Keratinocyte (primary cell): ENCODE data around the gene EVC. TPM values are rescaled to one million over a fixed set of nuclear protein-coding genes. Genes with fewer than 3 reads are reported as not detected.

Experiments used
- DNase-seq: peaks from one replicate; pipeline ENCODE4 v3.0.0-alpha.2; 2011; ENCODE audit warnings: low read depth, missing footprints, low spot score
- FAIRE-seq: peaks from 2 replicates; lab custom pipeline; 2011; peaks lifted over from hg19 to GRCh38; lab: Jason Lieb, UNC
- H2AFZ ChIP-seq: 2 replicates; pipeline ENCODE4 v1.6.0; 2012; ENCODE audit warnings: low read length, control low read depth, inconsistent platforms; ENCODE audit not compliant: control insufficient read depth
- H3K27ac ChIP-seq: 2 replicates; pipeline ENCODE4 v1.5.1; 2011; ENCODE audit warnings: low read length; ENCODE audit not compliant: control insufficient read depth, insufficient read depth
- H3K27me3 ChIP-seq: 3 replicates; pipeline ENCODE4 v1.6.0; 2011; ENCODE audit warnings: low read length; ENCODE audit not compliant: control insufficient read depth, insufficient read depth; ENCODE audit errors: extremely low read depth
- H3K36me3 ChIP-seq, 2 experiments: 2 replicates in 1 of 2; 3 replicates in 1 of 2; pipeline ENCODE4 v1.5.1; 2011; ENCODE audit warnings: low read length in 2 of 2, mild to moderate bottlenecking in 1 of 2; ENCODE audit not compliant: control insufficient read depth in 2 of 2, insufficient read depth in 2 of 2; ENCODE audit errors: extremely low read depth in 1 of 2
- H3K4me1 ChIP-seq: 3 replicates; pipeline ENCODE4 v1.5.1; 2011; ENCODE audit warnings: low read length; ENCODE audit not compliant: control insufficient read depth, insufficient read depth; ENCODE audit errors: extremely low read depth
- H3K4me2 ChIP-seq: 3 replicates; pipeline ENCODE4 v1.6.0; 2011; ENCODE audit warnings: low read depth, low read length; ENCODE audit not compliant: control insufficient read depth, insufficient read depth; ENCODE audit errors: extremely low read depth
- H3K4me3 ChIP-seq, 3 experiments: fragments of 200-600 bp in 1 of 3; sonication (generic) in 1 of 3; 2 replicates in 2 of 3; 3 replicates in 1 of 3; pipeline ENCODE4 v1.5.1; 2011 to 2016; ENCODE audit warnings: low read length in 3 of 3, mild to moderate bottlenecking in 3 of 3, control low read depth in 2 of 3, inconsistent platforms in 1 of 3, low read depth in 1 of 3, mixed read lengths in 1 of 3, mixed run types in 1 of 3, moderate library complexity in 1 of 3; ENCODE audit not compliant: control insufficient read depth in 2 of 3, insufficient read depth in 2 of 3; ENCODE audit errors: extremely low read depth in 1 of 3
- H3K79me2 ChIP-seq: 2 replicates; pipeline ENCODE4 v1.6.0; 2012; ENCODE audit warnings: low read length; ENCODE audit not compliant: control insufficient read depth, insufficient read depth
- H3K9ac ChIP-seq: 3 replicates; pipeline ENCODE4 v1.6.0; 2011; ENCODE audit warnings: low read length; ENCODE audit not compliant: control insufficient read depth, insufficient read depth; ENCODE audit errors: extremely low read depth
- H3K9me1 ChIP-seq: 3 replicates; pipeline ENCODE4 v1.6.0; 2011; ENCODE audit warnings: low read length; ENCODE audit not compliant: control insufficient read depth, insufficient read depth; ENCODE audit errors: extremely low read depth
- H3K9me3 ChIP-seq: 2 replicates; pipeline ENCODE4 v1.5.1; 2012; ENCODE audit warnings: low read depth, low read length; ENCODE audit not compliant: control insufficient read depth
- H4K20me1 ChIP-seq: 3 replicates; pipeline ENCODE4 v1.6.0; 2011; ENCODE audit warnings: low read length; ENCODE audit not compliant: control insufficient read depth, insufficient read depth; ENCODE audit errors: extremely low read depth
- EZH2 ChIP-seq: IDR thresholded peaks from one replicate; pipeline ENCODE4 v1.6.1; 2012; ENCODE audit warnings: inconsistent platforms, mild to moderate bottlenecking, low read length, moderate library complexity
- dilution Hi-C: fragments of 300-500 bp; cut with MboI; formaldehyde crosslinking; loops from one replicate; pipeline ENCODE4 v1.7.0; 2020; ENCODE audit warnings: low sequenced_read_pairs; ENCODE audit not compliant: extremely low pct_ligation_motif_present
- polyA plus RNA-seq, 5 experiments: library from polyadenylated mRNA; depleted of rRNA in 3 of 5; stranded (reverse) in 3 of 5; stranded (forward) in 1 of 5; unstranded in 1 of 5; fragments of >200 nt; gene quantifications; 1 replicate in 1 of 5; 2 replicates in 3 of 5; 3 replicates in 1 of 5; pipeline versions ENCODE4 v1.2.1 to v1.2.3, GENCODE V29; 2011 to 2012; ENCODE audit warnings: missing spikeins in 2 of 5, low read depth in 1 of 5, low replicate concordance in 1 of 5
- TF ChIP-seq, protein P1 (sequence below), 3 experiments: IDR thresholded peaks in 1 of 3; conservative IDR thresholded peaks in 1 of 3; optimal IDR thresholded peaks in 1 of 3; 2 replicates in 2 of 3; 3 replicates in 1 of 3; pipeline versions ENCODE3 to v1.5.1; 2011; ENCODE audit warnings: low read length in 3 of 3, mild to moderate bottlenecking in 3 of 3, moderate library complexity in 2 of 3, control low read depth in 1 of 3, inconsistent platforms in 1 of 3; ENCODE audit not compliant: insufficient read depth in 2 of 3; ENCODE audit errors: extremely low read depth in 1 of 3

Gene EVC
- polyA plus RNA-seq, 1 donor (not counting 4 experiments of a cell fraction or from before 2014, with no cell fraction given), result 7.3 TPM

- H3K9me3 ChIP-seq, result no peaks in the 10 kb centered on the region
- H2AFZ ChIP-seq, result no peak overlapping the region
- no peaks in the 10 kb centered on the region for H3K9me1 ChIP-seq
- H3K79me2 ChIP-seq, result no peaks in the 10 kb centered on the region
- DNase-seq (no peak), FAIRE-seq (no peak)
- no peaks in the 10 kb centered on the region for H4K20me1 ChIP-seq
- no peak overlapping the region for H3K4me3 ChIP-seq
- H3K36me3 ChIP-seq, result peaks cover 23 to 30% of the 10 kb centered on the region in 2 experiments
- dilution Hi-C loops, result no loop called here
- no peaks in the 10 kb centered on the region for H3K4me1 ChIP-seq
- TF ChIP-seq, protein P1, sequence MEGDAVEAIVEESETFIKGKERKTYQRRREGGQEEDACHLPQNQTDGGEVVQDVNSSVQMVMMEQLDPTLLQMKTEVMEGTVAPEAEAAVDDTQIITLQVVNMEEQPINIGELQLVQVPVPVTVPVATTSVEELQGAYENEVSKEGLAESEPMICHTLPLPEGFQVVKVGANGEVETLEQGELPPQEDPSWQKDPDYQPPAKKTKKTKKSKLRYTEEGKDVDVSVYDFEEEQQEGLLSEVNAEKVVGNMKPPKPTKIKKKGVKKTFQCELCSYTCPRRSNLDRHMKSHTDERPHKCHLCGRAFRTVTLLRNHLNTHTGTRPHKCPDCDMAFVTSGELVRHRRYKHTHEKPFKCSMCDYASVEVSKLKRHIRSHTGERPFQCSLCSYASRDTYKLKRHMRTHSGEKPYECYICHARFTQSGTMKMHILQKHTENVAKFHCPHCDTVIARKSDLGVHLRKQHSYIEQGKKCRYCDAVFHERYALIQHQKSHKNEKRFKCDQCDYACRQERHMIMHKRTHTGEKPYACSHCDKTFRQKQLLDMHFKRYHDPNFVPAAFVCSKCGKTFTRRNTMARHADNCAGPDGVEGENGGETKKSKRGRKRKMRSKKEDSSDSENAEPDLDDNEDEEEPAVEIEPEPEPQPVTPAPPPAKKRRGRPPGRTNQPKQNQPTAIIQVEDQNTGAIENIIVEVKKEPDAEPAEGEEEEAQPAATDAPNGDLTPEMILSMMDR (optimal IDR thresholded peaks at IDR 0.05 in 1 of 3, IDR thresholded peaks at IDR 0.05 in 1 of 3, conservative IDR thresholded peaks at IDR 0.05 in 1 of 3; ENCODE audit: extremely low read depth in 1 of 3, insufficient read depth in 2 of 3, low read length in 3 of 3), result no peak
- no peak for TF ChIP-seq EZH2
- H3K4me2 ChIP-seq, result no peak overlapping the region
- no peak overlapping the region for H3K9ac ChIP-seq
- no peaks in the 10 kb centered on the region for H3K27me3 ChIP-seq
- H3K27ac ChIP-seq, result no peak overlapping the region
Observed at GRCh38 chr4:5785806-5786680, 75.0 kb downstream of the EVC start.

- H3K9ac ChIP-seq, result no peak overlapping the region
- DNase-seq (no peak), FAIRE-seq (no peak)
- dilution Hi-C loops, result no loop called here
- H3K27ac ChIP-seq, result no peak overlapping the region
- TF ChIP-seq EZH2, result no peak
- TF ChIP-seq, protein P1 (optimal IDR thresholded peaks at IDR 0.05 in 1 of 3, IDR thresholded peaks at IDR 0.05 in 1 of 3, conservative IDR thresholded peaks at IDR 0.05 in 1 of 3; ENCODE audit: extremely low read depth in 1 of 3, insufficient read depth in 2 of 3, low read length in 3 of 3), result no peak
- H3K9me3 ChIP-seq, result no peaks in the 10 kb centered on the region
- H3K4me2 ChIP-seq, result no peak overlapping the region
- H4K20me1 ChIP-seq, result no peaks in the 10 kb centered on the region
- no peak overlapping the region for H3K4me3 ChIP-seq
- H3K79me2 ChIP-seq, result no peaks in the 10 kb centered on the region
- H3K9me1 ChIP-seq, result no peaks in the 10 kb centered on the region
- H3K36me3 ChIP-seq, result peaks cover 24 to 27% of the 10 kb centered on the region in 2 experiments
- H3K27me3 ChIP-seq, result no peaks in the 10 kb centered on the region
- no peaks in the 10 kb centered on the region for H3K4me1 ChIP-seq
- no peak overlapping the region for H2AFZ ChIP-seq
Observed at GRCh38 chr4:5787311-5787710, 76.3 kb downstream of the EVC start.
